H1 (cell line): ENCODE results near the gene RPL41.

Experiments
- CHD2 ChIP-seq: IDR thresholded peaks from 2 replicates; pipeline ENCODE4 v1.6.1; 2012; ENCODE audit warnings: low read length, improper control_type of control experiment
- CREB1 ChIP-seq: IDR thresholded peaks from 2 replicates; pipeline ENCODE4 v1.6.1; 2012; ENCODE audit warnings: inconsistent platforms
- EP300 ChIP-seq, 2 experiments: IDR thresholded peaks; 1 replicate in 1 of 2; 2 replicates in 1 of 2; pipeline ENCODE4 v1.6.1; 2011 to 2012; ENCODE audit warnings: low read depth in 2 of 2, low read length in 2 of 2, mild to moderate bottlenecking in 2 of 2, borderline replicate concordance in 1 of 2, inconsistent platforms in 1 of 2, moderate library complexity in 1 of 2
- KDM1A ChIP-seq: fragments of 200-600, 300-600 bp; sonication (generic); IDR thresholded peaks from 2 replicates; pipeline ENCODE4 v1.7.1; 2016; ENCODE audit warnings: mild to moderate bottlenecking, low read length, borderline replicate concordance
- MAFK ChIP-seq: IDR thresholded peaks from 2 replicates; pipeline ENCODE4 v1.6.1; 2012; ENCODE audit warnings: low read depth, mild to moderate bottlenecking, improper control_type of control experiment, low read length
- POLR2A ChIP-seq, 2 experiments: IDR thresholded peaks; 1 replicate in 1 of 2; 2 replicates in 1 of 2; pipeline ENCODE4 v1.6.1; 2011; ENCODE audit warnings: low read depth in 2 of 2, low read length in 2 of 2, mild to moderate bottlenecking in 2 of 2; ENCODE audit errors: control extremely low read depth in 1 of 2
- POLR2AphosphoS5 ChIP-seq: IDR thresholded peaks from 2 replicates; pipeline ENCODE4 v1.6.1; 2011; ENCODE audit warnings: low read depth, low read length
- SIN3A ChIP-seq, 2 experiments: IDR thresholded peaks in 1 of 2; conservative IDR thresholded peaks in 1 of 2; 2 replicates each; pipeline ENCODE4 v1.6.1; 2011 to 2012; ENCODE audit warnings: low read length in 2 of 2, improper control_type of control experiment in 1 of 2, low read depth in 1 of 2, mild to moderate bottlenecking in 1 of 2
- SP2 ChIP-seq: IDR thresholded peaks from 2 replicates; pipeline ENCODE4 v1.6.1; 2012; ENCODE audit warnings: mild to moderate bottlenecking, low read length, inconsistent platforms
- ZNF274 ChIP-seq: IDR thresholded peaks from 2 replicates; pipeline ENCODE4 v1.7.0; 2012; ENCODE audit warnings: low read length, borderline replicate concordance; ENCODE audit errors: extremely low read depth
- TF ChIP-seq, protein P1 (sequence below), 3 experiments: IDR thresholded peaks; 1 replicate in 2 of 3; 2 replicates in 1 of 3; pipeline versions ENCODE4 v1.5.1 to v1.6.1; 2011; ENCODE audit warnings: low read length in 3 of 3, mild to moderate bottlenecking in 3 of 3, inconsistent platforms in 2 of 3, low read depth in 1 of 3, moderate library complexity in 1 of 3; ENCODE audit not compliant: insufficient read depth in 1 of 3; ENCODE audit errors: control extremely low read depth in 1 of 3

DNA sequence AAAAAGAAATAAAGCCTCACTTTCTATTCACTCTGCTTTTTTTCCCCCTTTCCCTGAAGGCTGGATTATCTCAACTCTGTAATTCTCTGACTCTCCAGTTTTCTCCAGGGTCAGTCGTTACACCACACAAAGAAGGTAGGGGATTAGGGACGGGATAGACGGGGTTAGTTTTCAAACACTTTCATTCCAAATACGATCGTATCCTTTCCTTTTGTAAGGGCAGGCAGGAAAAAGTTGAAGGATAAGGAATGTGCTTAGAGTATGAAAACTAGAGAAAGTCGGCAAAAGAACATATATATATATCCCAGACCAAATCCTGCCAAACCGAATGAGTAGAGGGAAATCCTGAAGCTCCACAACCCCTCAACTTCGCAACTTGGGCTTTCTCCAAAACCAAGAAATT lies 11.1 kb downstream of the RPL41 start:
- TF ChIP-seq, protein P1, sequence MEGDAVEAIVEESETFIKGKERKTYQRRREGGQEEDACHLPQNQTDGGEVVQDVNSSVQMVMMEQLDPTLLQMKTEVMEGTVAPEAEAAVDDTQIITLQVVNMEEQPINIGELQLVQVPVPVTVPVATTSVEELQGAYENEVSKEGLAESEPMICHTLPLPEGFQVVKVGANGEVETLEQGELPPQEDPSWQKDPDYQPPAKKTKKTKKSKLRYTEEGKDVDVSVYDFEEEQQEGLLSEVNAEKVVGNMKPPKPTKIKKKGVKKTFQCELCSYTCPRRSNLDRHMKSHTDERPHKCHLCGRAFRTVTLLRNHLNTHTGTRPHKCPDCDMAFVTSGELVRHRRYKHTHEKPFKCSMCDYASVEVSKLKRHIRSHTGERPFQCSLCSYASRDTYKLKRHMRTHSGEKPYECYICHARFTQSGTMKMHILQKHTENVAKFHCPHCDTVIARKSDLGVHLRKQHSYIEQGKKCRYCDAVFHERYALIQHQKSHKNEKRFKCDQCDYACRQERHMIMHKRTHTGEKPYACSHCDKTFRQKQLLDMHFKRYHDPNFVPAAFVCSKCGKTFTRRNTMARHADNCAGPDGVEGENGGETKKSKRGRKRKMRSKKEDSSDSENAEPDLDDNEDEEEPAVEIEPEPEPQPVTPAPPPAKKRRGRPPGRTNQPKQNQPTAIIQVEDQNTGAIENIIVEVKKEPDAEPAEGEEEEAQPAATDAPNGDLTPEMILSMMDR (IDR thresholded peaks at IDR 0.05; ENCODE audit: control extremely low read depth in 1 of 3, insufficient read depth in 1 of 3, low read depth in 1 of 3, low read length in 3 of 3), result no peak
- TF ChIP-seq POLR2AphosphoS5 (no peak; the same call in none of the 2 replicates), SP2 (no peak), POLR2A (IDR thresholded peaks at IDR 0.05; ENCODE audit: control extremely low read depth in 1 of 2, low read depth in 2 of 2, low read length in 2 of 2) (no peak; a peak in 1 of 3 replicates), MAFK (no peak), ZNF274 (no peak), CREB1 (no peak), EP300 (IDR thresholded peaks at IDR 0.05; ENCODE audit: borderline replicate concordance in 1 of 2, low read depth in 2 of 2, low read length in 2 of 2) (no peak), SIN3A (conservative IDR thresholded peaks at IDR 0.05 in 1 of 2, IDR thresholded peaks at IDR 0.05 in 1 of 2; ENCODE audit: low read depth in 1 of 2, low read length in 2 of 2) (0 out of 4 replicates have a peak, but pooled peaks of 1 of the 2 experiments have one; percentile 51), KDM1A (no peak), CHD2 (no peak)
